Activated B cell treated with CpG ODN at 0.5 μM for 24 hours (primary cell): ENCODE measurements around the gene SPART. TPM values are rescaled to one million over a fixed set of nuclear protein-coding genes. Genes with fewer than 3 reads are reported as not detected.

Source experiments
- ATAC-seq: fragments of 200-7000 bp; cut with Tn5 transposase; one replicate; pipeline ENCODE4 v1.10.0; 2021; ENCODE audit warnings: low read depth, mild to moderate bottlenecking, moderate library complexity
- CTCF ChIA-PET: fragments of 350-600 bp; sonication (Branson Sonifier 250); formaldehyde crosslinking; loops from one replicate; lab custom pipeline; 2021; ENCODE audit warnings: antibody characterized with exemption; lab: Charles Lee
- POLR2A ChIA-PET: fragments of 350-600 bp; sonication (Branson Sonifier 250); formaldehyde crosslinking; loops from one replicate; lab custom pipeline; 2021; ENCODE audit warnings: antibody characterized with exemption; lab: Charles Lee
- DNase-seq: peaks from one replicate; pipeline ENCODE4 v3.0.0; 2022
- H3K27ac Mint-ChIP-seq: one replicate; pipeline ENCODE4 v1.8.0; 2020; ENCODE audit warnings: mixed read lengths
- H3K27me3 Mint-ChIP-seq: one replicate; pipeline ENCODE4 v1.8.0; 2021; ENCODE audit warnings: mixed read lengths
- H3K36me3 Mint-ChIP-seq: one replicate; pipeline ENCODE4 v1.8.0; 2021; ENCODE audit warnings: low read depth, mixed read lengths
- H3K4me1 Mint-ChIP-seq: one replicate; pipeline ENCODE4 v1.8.0; 2021; ENCODE audit warnings: mixed read lengths
- H3K4me3 Mint-ChIP-seq: one replicate; pipeline ENCODE4 v1.8.0; 2020; ENCODE audit warnings: mild to moderate bottlenecking, mixed read lengths
- H3K9me3 Mint-ChIP-seq: one replicate; pipeline ENCODE4 v1.8.0; 2020; ENCODE audit warnings: mixed read lengths
- intact Hi-C: fragments of 100-400 bp; cut with micrococcal nuclease; formaldehyde crosslinking; loops from one replicate; pipeline ENCODE4 v1.15.1; 2024
- total RNA-seq: library from RNA; stranded (reverse); gene quantifications from 2 replicates; pipeline ENCODE4 v1.2.3, GENCODE V29; 2022
- TF ChIP-seq, protein P1 (sequence below): fragments of 200-600 bp; IDR thresholded peaks from one replicate; pipeline ENCODE4 v1.8.0; 2022; ENCODE audit warnings: antibody characterized with exemption, mild to moderate bottlenecking

SPART gene
- total RNA-seq, 1 donor from 2014 or later: 19.8 TPM

DNA sequence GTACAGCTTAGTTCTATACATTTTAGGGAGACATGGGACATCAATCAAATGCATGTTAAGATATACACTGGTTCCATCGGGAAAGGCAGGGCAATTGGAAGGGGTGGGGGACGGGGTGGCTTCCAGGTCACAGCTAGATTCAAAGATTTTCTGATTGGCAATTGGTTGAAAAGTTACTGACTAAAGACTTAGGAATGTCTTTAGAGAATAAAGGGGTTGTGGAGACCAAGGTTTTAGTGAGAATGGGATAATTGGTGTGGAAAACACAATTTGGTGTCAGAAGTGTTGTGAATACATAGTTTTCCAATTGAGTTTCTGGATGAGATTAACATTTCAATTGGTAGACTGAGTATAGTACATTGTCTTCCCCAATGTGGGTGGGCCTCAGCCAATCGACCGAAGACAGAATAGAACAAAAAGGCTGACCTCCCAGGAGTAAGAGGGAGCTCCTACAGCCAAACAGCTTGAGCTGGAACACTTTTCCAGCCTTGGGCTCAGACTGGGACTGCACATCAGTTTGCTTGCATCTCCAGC, 47.6 kb downstream of the SPART start:
- peak overlapping the region; percentile 85 for H3K4me3 Mint-ChIP-seq
- peaks cover 18% of the 10 kb centered on the region for H3K27me3 Mint-ChIP-seq
- ChIA-PET CTCF (no interaction called here), POLR2A (interaction anchor here (0.7 kb wide), 1 partner anchor 259 kb away, joined by 3 read pairs; no protein-coding TSS in a partner anchor)
- H3K36me3 Mint-ChIP-seq: no peaks in the 10 kb centered on the region
- intact Hi-C loops: no loop called here
- TF ChIP-seq, protein P1, sequence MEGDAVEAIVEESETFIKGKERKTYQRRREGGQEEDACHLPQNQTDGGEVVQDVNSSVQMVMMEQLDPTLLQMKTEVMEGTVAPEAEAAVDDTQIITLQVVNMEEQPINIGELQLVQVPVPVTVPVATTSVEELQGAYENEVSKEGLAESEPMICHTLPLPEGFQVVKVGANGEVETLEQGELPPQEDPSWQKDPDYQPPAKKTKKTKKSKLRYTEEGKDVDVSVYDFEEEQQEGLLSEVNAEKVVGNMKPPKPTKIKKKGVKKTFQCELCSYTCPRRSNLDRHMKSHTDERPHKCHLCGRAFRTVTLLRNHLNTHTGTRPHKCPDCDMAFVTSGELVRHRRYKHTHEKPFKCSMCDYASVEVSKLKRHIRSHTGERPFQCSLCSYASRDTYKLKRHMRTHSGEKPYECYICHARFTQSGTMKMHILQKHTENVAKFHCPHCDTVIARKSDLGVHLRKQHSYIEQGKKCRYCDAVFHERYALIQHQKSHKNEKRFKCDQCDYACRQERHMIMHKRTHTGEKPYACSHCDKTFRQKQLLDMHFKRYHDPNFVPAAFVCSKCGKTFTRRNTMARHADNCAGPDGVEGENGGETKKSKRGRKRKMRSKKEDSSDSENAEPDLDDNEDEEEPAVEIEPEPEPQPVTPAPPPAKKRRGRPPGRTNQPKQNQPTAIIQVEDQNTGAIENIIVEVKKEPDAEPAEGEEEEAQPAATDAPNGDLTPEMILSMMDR: no peak
- DNase-seq (no peak), ATAC-seq (no peak)
- H3K27ac Mint-ChIP-seq: no peak overlapping the region
- H3K9me3 Mint-ChIP-seq: no peaks in the 10 kb centered on the region
- H3K4me1 Mint-ChIP-seq: peaks cover 18% of the 10 kb centered on the region

DNA sequence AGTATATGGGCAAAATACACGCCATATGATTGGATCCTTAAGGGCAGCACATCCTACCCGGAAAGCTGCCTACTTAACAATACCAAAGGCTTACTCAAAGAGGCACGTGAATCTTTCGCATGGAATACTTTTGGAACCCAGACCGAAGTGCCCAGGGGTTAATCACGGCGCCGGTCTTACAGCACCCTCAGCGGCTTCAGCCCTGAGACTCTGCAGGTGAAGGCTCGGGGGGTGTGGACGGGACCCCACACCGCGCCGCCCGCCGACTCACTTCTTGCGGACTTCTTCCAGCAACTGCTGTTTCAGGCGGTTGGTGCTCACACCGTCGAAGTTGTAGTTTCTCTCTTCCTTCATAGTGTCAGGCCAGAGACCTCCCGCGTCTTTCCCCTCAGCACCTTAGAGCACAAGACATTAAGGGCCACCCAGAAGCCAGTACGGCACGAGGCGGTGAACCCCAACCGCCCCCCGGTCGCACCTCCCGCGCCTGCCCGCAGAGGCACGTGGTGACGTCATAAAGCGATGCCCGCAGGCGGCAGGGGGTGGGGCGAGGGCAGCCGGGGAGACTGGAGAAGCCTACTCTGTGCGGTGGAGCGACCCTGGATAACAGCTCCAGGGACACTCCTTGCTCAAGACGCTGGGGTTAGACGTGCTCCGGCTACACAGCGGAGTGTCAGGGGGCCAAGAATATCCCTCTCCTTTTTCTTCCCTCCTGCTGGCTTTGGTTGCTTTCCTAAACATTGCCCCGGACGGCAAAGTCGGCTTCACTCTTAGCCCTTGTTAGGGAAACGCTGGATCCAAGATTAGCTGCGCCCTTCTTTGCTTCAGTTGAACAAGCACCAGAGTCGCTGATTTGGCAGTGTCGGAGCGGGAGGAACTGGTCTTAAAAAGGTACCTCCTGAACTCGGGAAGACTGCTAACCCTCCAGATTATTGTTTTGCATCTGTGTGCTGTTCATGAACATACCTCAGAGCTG, 48.5 kb downstream of the SPART start, which contains the start of gene CCDC169:
CCDC169 (minus strand) TSS at position 449 of the 973 bp plus-strand sequence; CDS start at position 354, 95 bp downstream.
- DNase-seq (peak; percentile 48), ATAC-seq (peak; percentile 88)
- ChIA-PET POLR2A (no interaction called here), CTCF (no interaction called here)
- no peaks in the 10 kb centered on the region for H3K36me3 Mint-ChIP-seq
- H3K27me3 Mint-ChIP-seq: peaks cover 18% of the 10 kb centered on the region
- peak within 1 kb of the TSS; percentile 85 for H3K4me3 Mint-ChIP-seq
- intact Hi-C loops: loop anchor here (1.0 kb wide), 1 partner anchor 49 kb away; the partner anchor contains the start of gene SPART
- TF ChIP-seq, protein P1: no peak
- no peak within 1 kb of the TSS for H3K27ac Mint-ChIP-seq
- H3K9me3 Mint-ChIP-seq: no peaks in the 10 kb centered on the region
- H3K4me1 Mint-ChIP-seq: peaks cover 18% of the 10 kb centered on the region

DNA sequence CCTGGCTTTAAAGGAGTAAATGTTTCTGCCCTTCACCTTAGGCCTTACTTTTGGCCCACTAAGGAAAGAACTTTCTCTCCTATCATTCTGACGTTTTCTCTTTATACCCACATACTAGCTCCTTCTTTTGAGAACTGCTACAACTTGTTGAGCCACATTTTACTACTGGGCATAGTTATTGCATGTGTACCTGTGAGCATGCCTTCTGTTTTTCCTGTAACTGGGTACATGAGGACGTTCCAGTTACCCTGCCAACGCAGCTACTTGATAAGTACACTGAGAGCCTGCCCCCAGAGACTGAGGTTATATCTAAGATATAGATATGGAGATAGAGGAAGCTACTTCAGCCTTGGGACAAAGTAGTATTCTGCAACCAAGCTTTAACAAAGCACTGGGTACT, 52.1 kb downstream of the SPART start:
- intact Hi-C loops: no loop called here
- CTCF ChIA-PET: no interaction called here
- Mint-ChIP-seq H3K4me1 (peaks cover 18% of the 10 kb centered on the region), H3K9me3 (peaks cover 5% of the 10 kb centered on the region), H3K4me3 (no peak overlapping the region), H3K36me3 (no peaks in the 10 kb centered on the region), H3K27ac (no peak overlapping the region), H3K27me3 (peaks cover 18% of the 10 kb centered on the region)
- POLR2A ChIA-PET: no interaction called here
- TF ChIP-seq, protein P1: no peak
- ATAC-seq (no peak), DNase-seq (no peak)

DNA sequence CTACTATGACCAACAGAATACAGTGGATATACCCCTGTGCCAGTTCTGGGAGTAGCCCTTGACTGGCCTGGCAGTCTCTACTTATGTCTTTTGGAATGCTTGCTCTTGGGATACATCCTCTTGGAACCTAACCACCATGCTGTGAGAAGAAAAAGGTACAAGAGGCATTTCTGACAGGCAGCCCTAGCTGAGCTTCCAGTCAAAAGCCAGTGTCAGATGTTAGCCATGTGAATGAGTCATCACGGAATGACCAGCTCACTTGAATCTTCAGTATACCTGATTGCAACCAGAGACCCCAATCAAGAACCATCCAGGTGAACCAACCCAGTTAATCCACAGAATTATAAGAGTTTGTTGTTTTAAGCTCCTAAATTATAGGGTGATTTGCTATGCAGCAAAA, 52.7 kb downstream of the SPART start:
- H3K36me3 Mint-ChIP-seq: no peaks in the 10 kb centered on the region
- ChIA-PET POLR2A (no interaction called here), CTCF (no interaction called here)
- DNase-seq (no peak), ATAC-seq (no peak)
- H3K4me3 Mint-ChIP-seq: no peak overlapping the region
- peaks cover 14% of the 10 kb centered on the region for H3K27me3 Mint-ChIP-seq
- TF ChIP-seq, protein P1: no peak
- intact Hi-C loops: no loop called here
- H3K4me1 Mint-ChIP-seq: peaks cover 16% of the 10 kb centered on the region
- H3K27ac Mint-ChIP-seq: no peak overlapping the region
- peaks cover 6% of the 10 kb centered on the region for H3K9me3 Mint-ChIP-seq

DNA sequence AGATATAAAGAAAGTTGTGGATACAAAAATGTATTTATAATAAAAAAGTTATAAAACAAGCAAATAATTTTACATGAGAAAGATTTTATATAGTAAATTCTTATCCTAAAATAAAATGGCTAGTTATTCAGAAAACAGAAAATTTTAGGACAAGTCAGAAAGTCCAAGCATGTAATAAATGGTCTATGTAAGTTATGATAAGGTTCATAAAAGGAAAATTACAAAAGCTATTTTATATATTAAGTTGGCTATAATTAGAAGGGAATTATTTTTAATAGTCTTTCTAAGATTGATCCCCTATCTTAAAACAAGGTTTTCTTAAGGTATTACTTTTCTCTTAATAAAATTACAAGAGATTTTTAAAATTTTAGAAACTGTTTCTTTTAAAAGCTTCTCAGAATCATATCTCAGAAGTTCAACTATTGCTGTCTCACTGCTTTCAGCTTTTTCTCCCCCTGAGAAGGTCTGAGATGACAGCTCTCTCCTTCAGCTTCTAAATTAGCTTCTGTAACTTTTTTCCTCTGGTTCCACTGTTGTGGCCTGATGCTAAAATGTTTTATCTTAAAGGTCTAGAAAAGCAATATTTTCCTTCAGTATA, 57.3 kb downstream of the SPART start:
- peaks cover 6% of the 10 kb centered on the region for H3K9me3 Mint-ChIP-seq
- no peak overlapping the region for H3K4me3 Mint-ChIP-seq
- ATAC-seq: no peak
- H3K27ac Mint-ChIP-seq: no peak overlapping the region
- H3K4me1 Mint-ChIP-seq: no peaks in the 10 kb centered on the region
- POLR2A ChIA-PET: no interaction called here
- no peak for DNase-seq
- CTCF ChIA-PET: no interaction called here
- H3K36me3 Mint-ChIP-seq: no peaks in the 10 kb centered on the region
- H3K27me3 Mint-ChIP-seq: no peaks in the 10 kb centered on the region
- intact Hi-C loops: no loop called here
- TF ChIP-seq, protein P1: no peak
